AG04450 (cell line): ENCODE results near the gene RGS9. TPM values are rescaled to one million over a fixed set of nuclear protein-coding genes. Genes with fewer than 3 reads are reported as not detected.

Source experiments
- CTCF ChIA-PET: fragments of 300-600, 350-600 bp; formaldehyde crosslinking; extraction: SDS; loops from one replicate; lab custom pipeline; 2022; ENCODE audit warnings: antibody characterized with exemption, inconsistent platforms; lab: Charles Lee
- POLR2A ChIA-PET: fragments of 350-600 bp; formaldehyde crosslinking; extraction: SDS; loops from one replicate; lab custom pipeline; 2021; ENCODE audit warnings: antibody characterized with exemption, inconsistent platforms; lab: Yijun Ruan, JAX
- DNase-seq: peaks from one replicate; pipeline ENCODE4 v3.0.0-alpha.2; 2011; ENCODE audit warnings: low read depth, low spot score
- H3K27ac ChIP-seq: one replicate; pipeline ENCODE4 v1.5.1; 2012; ENCODE audit warnings: low read depth, low read length, control low read depth
- H3K27me3 ChIP-seq: one replicate; pipeline ENCODE4 v1.6.0; 2012; ENCODE audit warnings: low read length; ENCODE audit not compliant: control insufficient read depth, insufficient read depth
- H3K4me3 ChIP-seq: 2 replicates; pipeline ENCODE4 v1.5.1; 2011; ENCODE audit warnings: mild to moderate bottlenecking, low read depth, low read length, control low read depth
- H3K9me3 ChIP-seq: 2 replicates; pipeline ENCODE4 v1.5.1; 2012; ENCODE audit warnings: low read length; ENCODE audit not compliant: control insufficient read depth, insufficient read depth
- CTCF ChIP-seq: IDR thresholded peaks from 2 replicates; pipeline ENCODE4 v1.5.1; 2011; ENCODE audit warnings: low read depth, low read length, control low read depth, inconsistent platforms
- polyA plus RNA-seq: library from polyadenylated mRNA; depleted of rRNA; stranded (reverse); fragments of >200 nt; gene quantifications from 2 replicates; pipeline ENCODE4 v1.2.3, GENCODE V29; 2011

The RGS9 gene
- polyA plus RNA-seq, 1 experiment: 2.1 TPM

- no peak for TF ChIP-seq CTCF
- H3K27ac ChIP-seq: no peak overlapping the region
- ChIA-PET CTCF (interaction anchor here (0.6 kb wide), 1 partner anchor 103 kb away, joined by 3 read pairs; no protein-coding TSS in a partner anchor), POLR2A (no interaction called here)
- H3K4me3 ChIP-seq: no peak overlapping the region
- no peak for DNase-seq
- peaks cover 6% of the 10 kb centered on the region for H3K27me3 ChIP-seq
- 0 out of 2 replicates have a peak, but pooled peaks cover 3% of the 10 kb centered on the region for H3K9me3 ChIP-seq
Measured at GRCh38 chr17:65121368-65121767, 15.8 kb upstream of the RGS9 start.

GRCh38 chr17:65121916-65122806 is 15.0 kb upstream of the RGS9 start:
- peak overlapping the region; percentile 67; the same call in 1 of the 2 replicates for H3K4me3 ChIP-seq
- CTCF ChIA-PET: interaction anchor here (1.8 kb wide), 1 partner anchor 15 kb away, joined by 5 read pairs; the partner anchor contains the start of gene RGS9

GRCh38 chr17:65122836-65123756 is 14.1 kb upstream of the RGS9 start:
- ChIA-PET CTCF (interaction anchor here (1.3 to 1.8 kb wide), 2 partner anchors 14 to 23 kb away, joined by 5 read pairs; partner anchors contain the start of gene RGS9), POLR2A (interaction anchor here (0.6 to 1.5 kb wide), 6 partner anchors 16 to 141 kb away, joined by 3 to 12 read pairs (median 4); no protein-coding TSS in a partner anchor)
- Histone ChIP-seq H3K27me3 (no peaks in the 10 kb centered on the region), H3K27ac (peak overlapping the region; percentile 80), H3K4me3 (peak overlapping the region; percentile 67), H3K9me3 (0 out of 2 replicates have a peak, but pooled peaks cover 3% of the 10 kb centered on the region)
- peak; percentile 76 for DNase-seq
- no peak for TF ChIP-seq CTCF

More at GRCh38 chr17:65121916-65122806, 15.0 kb upstream of the RGS9 start:
- H3K27ac ChIP-seq: no peak overlapping the region
- no peak for DNase-seq
- POLR2A ChIA-PET: interaction anchor here (0.6 to 1.0 kb wide), 4 partner anchors 16 to 140 kb away, joined by 3 to 7 read pairs (median 4); no protein-coding TSS in a partner anchor
- H3K27me3 ChIP-seq: peaks cover 6% of the 10 kb centered on the region
- TF ChIP-seq CTCF: no peak
- 0 out of 2 replicates have a peak, but pooled peaks cover 3% of the 10 kb centered on the region for H3K9me3 ChIP-seq

- ChIA-PET POLR2A (interaction anchor here (1.5 kb wide), 1 partner anchor 17 kb away, joined by 12 read pairs; no protein-coding TSS in a partner anchor), CTCF (interaction anchor here (0.9 to 1.3 kb wide), 2 partner anchors 13 to 24 kb away, joined by 5 read pairs; partner anchors contain the start of gene RGS9)
- no peak for TF ChIP-seq CTCF
- no peaks in the 10 kb centered on the region for H3K27me3 ChIP-seq
- no peak for DNase-seq
- peak overlapping the region; percentile 80 for H3K27ac ChIP-seq
- no peak overlapping the region for H3K4me3 ChIP-seq
- 0 out of 2 replicates have a peak, but pooled peaks cover under 1% of the 10 kb centered on the region for H3K9me3 ChIP-seq
Measured at GRCh38 chr17:65123757-65124675, 13.2 kb upstream of the RGS9 start.
